Measurements from ENCODE around the gene AKT1.
"Not testable (repeated sequence)": the region's sequence is repeated elsewhere in the genome, so short reads cannot be mapped to it uniquely, and the experiment has no call there.

AKT1 gene

DNA sequence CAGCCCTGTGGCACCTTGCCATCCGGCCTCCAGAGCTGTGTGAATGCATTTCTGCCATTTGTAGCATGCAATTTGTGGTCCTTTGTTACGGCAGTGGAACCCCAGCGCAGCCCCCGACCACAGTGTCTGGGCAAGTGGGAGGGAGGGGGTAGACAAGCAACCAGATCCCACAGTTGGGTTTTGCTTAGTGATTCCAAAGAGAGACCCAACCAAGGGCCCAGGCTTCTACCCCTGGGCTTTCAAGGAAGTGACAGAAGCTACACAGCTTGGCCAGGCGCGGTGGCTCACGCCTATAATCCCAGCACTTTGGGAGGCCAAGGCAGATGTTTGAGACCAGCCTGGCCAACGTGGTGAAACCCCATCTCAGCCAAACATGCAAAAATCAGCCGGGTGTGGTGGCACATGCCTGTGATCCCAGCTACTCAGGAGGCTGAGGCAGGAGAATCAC is 23.2 kb upstream of the AKT1 start:
- no peak for DNase-seq

GRCh38 chr14:104817930-104818713 is 22.6 kb upstream of the AKT1 start:
- no peak for DNase-seq

GRCh38 chr14:104816616-104816884 is 21.0 kb upstream of the AKT1 start:
- DNase-seq: no peak

- DNase-seq: not testable (repeated sequence)
Observed at GRCh38 chr14:104814701-104815100, 19.2 kb upstream of the AKT1 start.

DNA sequence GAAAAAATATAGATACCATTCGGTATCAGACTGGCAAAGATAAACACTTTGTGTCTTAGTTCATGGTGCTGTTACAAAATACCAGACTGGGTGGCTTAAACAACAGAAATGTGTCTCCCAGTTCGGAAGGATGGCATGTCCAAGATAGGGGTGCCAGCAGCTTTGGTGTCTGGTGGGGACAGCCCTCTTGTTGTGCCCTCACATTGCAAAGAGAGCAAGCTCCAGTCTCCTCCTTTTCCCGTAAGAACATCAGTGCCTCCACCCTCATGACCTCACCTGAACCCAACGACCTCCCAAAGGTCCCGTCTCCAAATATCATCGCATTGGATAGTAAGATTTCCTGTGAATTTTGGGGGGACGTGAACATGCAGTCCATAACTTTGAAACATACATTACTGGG is 17.7 kb upstream of the AKT1 start:
- no peak for DNase-seq

- no peak for DNase-seq
Observed at GRCh38 chr14:104810316-104810715, 14.8 kb upstream of the AKT1 start.

DNA sequence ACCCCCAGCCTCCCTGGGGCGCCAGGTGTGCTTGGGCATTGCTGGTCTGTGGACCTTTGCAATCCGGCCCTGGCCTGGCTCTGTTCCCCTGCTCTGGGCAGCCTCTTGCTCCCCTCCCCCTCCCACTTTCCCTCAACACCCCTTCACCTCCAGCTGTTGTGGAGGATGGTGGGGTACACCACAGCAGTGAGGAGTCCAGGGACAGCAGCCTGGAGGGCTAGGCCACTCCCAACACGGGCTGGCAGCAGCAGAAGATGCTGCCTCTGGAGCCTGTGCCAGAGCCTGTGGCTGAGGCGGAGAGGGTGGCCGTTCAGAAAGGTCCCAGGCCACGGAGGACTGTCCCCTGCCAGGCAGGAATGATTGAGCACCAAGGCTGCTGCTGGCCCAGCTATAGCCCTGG is 12.9 kb upstream of the AKT1 start:
- no peak for DNase-seq

DNA sequence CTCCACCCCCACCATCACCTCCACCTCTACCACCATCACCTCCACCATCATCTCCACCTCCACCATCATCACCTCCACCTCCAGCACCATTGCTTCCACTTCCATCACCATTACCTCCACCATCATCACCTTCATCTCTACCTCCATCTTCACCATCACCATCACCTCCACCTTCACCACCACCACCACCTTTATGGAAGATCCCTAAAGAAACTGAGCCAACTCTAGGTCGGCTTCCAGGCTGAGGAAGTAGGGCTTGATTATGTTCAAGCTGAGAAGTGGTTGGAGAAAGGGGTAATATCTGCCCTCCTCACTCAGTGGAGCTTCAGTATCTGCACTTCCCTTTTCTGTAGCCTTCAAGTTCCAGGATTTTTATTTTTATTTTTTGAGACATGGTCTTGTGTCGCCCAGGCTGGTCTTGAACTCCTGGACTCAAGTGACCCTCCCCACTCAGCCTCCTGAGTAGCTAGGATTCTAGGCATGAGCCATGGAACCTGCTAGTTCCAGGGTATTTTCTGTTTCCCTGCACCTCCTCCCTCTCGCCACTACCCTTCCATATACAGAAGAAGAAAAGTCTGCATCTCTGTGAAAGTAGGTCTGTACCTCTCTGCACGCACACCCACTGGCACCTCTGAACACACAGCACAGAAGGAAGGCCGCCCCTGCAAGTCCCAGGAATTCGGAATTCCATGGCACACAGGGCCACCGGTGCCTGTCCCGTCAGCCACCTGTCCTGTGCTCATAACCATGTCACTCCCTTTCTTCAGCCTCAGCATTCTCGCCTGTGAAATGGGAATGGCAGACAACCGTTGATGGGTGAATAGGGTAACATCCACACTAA is 11.3 kb upstream of the AKT1 start:
- no peak for DNase-seq

DNA sequence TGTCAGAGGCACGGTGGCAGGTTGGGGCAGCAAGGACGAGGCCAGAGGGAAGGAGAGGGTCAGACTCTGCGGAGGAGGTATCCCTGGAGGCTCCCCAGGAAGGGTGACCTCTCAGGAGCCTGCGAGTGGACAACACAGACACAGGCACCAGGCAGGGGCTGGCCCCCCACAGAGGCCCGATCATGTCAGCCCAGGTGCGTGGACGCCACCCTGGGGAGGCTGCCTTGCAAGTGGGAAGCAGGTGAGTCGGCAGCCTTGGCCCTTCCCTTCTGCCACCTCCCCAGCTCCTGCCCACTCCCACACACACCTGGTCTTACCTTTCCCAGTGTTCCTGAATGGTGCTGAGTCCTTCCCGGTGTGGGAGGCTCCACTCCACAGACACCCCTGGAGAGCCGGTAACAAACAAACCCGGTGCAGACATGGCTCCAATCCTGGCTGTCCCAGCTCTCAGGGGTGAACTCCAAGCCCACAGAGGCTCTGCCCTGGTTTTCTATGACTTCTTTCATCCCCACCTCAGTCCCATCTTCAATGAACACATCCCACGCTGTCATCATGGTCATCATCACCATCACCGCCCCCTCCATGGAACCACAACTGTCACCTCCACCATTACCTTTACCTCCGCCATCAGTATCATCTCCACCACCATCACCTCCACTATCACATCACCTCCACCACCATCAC is 10.5 kb upstream of the AKT1 start:
- DNase-seq: no peak

DNA sequence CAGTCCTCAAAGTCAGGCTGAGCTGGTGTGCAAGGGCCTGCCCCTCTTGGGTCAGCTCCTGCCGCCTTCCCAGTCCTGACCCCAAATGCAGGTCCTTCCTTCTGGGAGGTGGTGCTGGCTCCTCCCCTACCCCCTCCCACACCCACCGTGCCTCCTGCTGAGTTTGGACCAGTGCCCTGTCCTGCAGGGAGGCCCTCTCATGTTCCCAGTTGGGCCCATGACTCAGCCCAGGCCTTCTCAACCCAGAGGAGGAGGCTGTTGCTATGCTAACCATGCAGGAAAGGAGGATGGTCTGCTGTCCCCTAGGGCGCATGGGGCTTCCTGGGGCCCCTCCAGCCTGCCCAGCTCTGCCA is 9.8 kb upstream of the AKT1 start:
- DNase-seq: no peak

- DNase-seq: no peak
Observed at GRCh38 chr14:104804481-104805325, 9.2 kb upstream of the AKT1 start.

DNA sequence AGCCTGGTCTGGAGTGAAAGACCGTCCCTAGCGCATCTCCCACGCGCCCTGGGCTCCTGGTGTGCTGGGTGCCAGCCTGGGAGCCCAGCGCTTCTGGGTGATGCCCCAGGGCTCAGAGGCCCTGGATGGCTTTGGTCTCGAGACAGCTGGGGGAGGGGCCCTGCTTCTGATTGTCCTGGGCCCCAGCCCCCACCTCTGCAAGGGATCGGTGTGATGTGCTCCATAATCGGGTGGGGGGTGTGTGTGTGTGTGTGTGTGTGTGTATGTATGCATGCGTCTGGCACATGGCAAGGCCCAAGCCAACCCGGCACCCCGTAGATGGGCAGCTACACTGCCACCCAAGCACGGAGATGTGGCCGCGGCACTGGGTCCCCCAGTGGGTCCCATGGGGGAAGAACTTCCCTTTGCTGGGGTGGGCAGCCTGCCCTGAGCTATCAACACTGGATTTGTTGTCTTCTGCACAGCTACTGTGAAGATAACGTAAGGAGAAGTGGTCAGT is 8.4 kb upstream of the AKT1 start:
- DNase-seq: no peak

GRCh38 chr14:104803280-104803911 is 7.8 kb upstream of the AKT1 start:
- DNase-seq: no peak

- no peak for DNase-seq
Observed at GRCh38 chr14:104802394-104803184, 7.0 kb upstream of the AKT1 start.

GRCh38 chr14:104801520-104802393 is 6.2 kb upstream of the AKT1 start:
- DNase-seq: no peak

DNA sequence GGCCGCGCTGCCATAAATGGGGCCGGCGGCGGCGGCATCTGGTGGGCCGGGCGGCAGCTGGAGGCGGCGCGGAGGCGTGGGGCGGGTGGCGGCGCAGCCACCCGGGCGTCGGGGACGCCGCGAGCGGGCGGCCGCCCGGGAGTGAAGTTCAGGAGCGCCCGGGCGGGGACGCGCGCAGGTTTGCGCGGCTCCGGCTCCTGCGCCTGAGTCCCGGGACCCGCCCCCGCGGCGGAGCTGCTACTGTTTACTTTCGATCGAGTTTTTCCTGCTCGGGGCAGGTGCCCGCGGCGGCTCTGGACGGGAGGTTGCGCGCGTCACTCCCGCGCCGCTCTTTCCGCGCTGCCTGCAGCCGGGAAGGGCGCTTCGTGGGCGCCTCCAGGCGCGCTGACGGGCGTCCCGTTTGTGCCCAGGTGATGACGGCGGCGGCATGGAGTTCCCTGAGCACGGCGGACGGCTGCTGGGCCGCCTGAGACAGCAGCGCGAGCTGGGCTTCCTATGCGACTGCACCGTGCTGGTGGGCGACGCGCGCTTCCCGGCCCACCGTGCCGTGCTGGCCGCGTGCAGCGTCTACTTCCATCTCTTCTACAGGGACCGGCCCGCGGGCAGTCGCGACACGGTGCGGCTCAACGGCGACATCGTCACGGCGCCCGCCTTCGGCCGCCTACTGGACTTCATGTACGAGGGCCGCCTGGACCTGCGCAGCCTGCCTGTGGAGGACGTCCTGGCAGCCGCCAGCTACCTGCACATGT is 5.4 kb upstream of the AKT1 start, which contains the start of gene ZBTB42:
Gene ZBTB42, plus strand, starts transcription at position 331 of the 749 bp plus-strand sequence. Its CDS starts 97 bp downstream, at position 428.
- DNase-seq: peak; percentile 63

DNA sequence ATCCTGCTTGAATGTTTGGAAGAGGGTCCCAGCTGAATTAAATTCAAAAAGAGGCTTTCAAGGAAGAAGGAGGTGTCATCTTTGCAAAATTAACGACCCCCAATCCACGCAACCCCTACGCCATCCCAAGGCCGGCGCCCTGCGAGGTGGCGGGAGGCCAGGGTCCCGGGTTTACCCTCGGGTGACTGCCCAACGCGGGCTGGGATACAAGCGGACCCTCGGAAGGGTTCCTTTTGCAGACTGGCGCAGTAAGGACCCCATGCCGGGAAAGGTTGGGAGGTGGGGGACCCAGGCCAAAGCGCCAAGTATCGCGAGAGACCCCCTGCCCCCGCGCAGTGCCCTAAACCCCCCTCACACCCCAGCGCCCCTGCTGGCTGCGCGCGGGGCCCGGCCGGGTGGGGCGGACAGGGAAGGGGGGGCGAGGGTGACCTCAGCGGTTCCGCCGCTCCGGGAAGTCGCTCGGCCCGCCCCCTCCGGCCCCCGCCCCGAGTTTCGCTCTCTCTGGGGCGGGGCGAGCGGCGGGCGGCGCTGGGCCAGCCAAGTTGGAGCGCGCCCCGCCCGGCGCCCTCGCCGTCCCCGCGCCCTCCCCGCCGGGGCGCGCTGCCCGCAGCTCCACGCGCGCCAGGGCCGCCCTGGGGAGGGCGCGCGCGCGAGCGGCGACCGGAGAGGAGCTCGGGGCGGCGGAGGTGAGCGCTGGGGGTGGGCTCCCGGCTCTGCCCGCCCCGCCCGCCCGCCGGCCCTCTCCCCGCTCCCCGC is 4.6 kb upstream of the AKT1 start:
- peak; percentile 78 for DNase-seq

GRCh38 chr14:104799244-104800014 is 3.9 kb upstream of the AKT1 start:
- DNase-seq: no peak
